Body of pancreas (tissue), 4 donors: ENCODE results near the gene CDH4. TPM values are rescaled to one million over a fixed set of nuclear protein-coding genes. Genes with fewer than 3 reads are reported as not detected.

Source experiments
- ATAC-seq: fragments of 150-250 bp; one replicate; pipeline ENCODE4 v1.9.1; 2016
- DNase-seq, 4 donors: peaks; one replicate each; pipeline ENCODE4 v3.0.0-alpha.2; 2019
- H3K27ac ChIP-seq, 4 donors: fragments of 200-600 bp; sonication (generic); 1 replicate in 3 of 4; 2 replicates in 1 of 4; pipeline versions ENCODE4 v1.5.1 to v1.6.1; 2016 to 2019; ENCODE audit warnings: mild to moderate bottlenecking in 1 of 4, mixed read lengths in 1 of 4, moderate library complexity in 1 of 4
- H3K27me3 ChIP-seq, 2 donors: fragments of 200-600 bp; sonication (generic); one replicate each; pipeline ENCODE4 v1.6.0; 2016; ENCODE audit warnings: mild to moderate bottlenecking in 1 of 2
- H3K36me3 ChIP-seq, 2 donors: fragments of 200-600 bp; sonication (generic); replicated peaks in 1 of 2; 2 replicates each; pipeline ENCODE4 v1.5.1; 2016; ENCODE audit warnings: low read depth in 2 of 2; ENCODE audit not compliant: insufficient read depth in 1 of 2
- H3K4me1 ChIP-seq: fragments of 200-600 bp; sonication (generic); one replicate; pipeline ENCODE4 v1.6.0; 2016
- H3K4me3 ChIP-seq, 2 donors: fragments of 200-600 bp; sonication (generic); 1 replicate in 1 of 2; 2 replicates in 1 of 2; pipeline ENCODE4 v1.5.1; 2016 to 2019
- H3K9me3 ChIP-seq, 3 donors: fragments of 200-600 bp; sonication (generic); 1 replicate in 2 of 3; 2 replicates in 1 of 3; pipeline ENCODE4 v1.5.1; 2016
- POLR2A ChIP-seq, 3 donors: fragments of 450-650 bp; IDR thresholded peaks; one replicate each; pipeline ENCODE4 v1.6.1; 2016; ENCODE audit warnings: antibody characterized with exemption in 3 of 3, mild to moderate bottlenecking in 2 of 3
- WGBS, 2 donors: methylation state at CpG; one replicate each; pipeline ENCODE4 v1.1.5; 2017; 5-methylcytosine and 5-hydroxymethylcytosine counted together
- intact Hi-C: fragments of 100-400 bp; cut with DNase I; formaldehyde crosslinking; loops from one replicate; pipeline ENCODE4 v1.15.1; 2023
- total RNA-seq, 2 donors: library from RNA; depleted of rRNA; stranded (reverse); fragments of >200 nt; gene quantifications; one replicate each; pipeline ENCODE4 v1.1.0, GENCODE V29; 2016
- TF ChIP-seq, protein P1 (sequence below), 7 experiments: fragments of 450-650 bp in 4 of 7; fragments of 200-600 bp in 3 of 7; sonication (generic) in 3 of 7; IDR thresholded peaks; one replicate each; pipeline ENCODE4 v1.5.1; 2016 to 2019; ENCODE audit warnings: antibody characterized with exemption in 7 of 7

CDH4 gene
- total RNA-seq, 2 donors from 2014 or later: 0.33 to 0.52 TPM

- Histone ChIP-seq H3K36me3 (no peaks in the 10 kb centered on the region), H3K27ac (no peak overlapping the region), H3K9me3 (no peaks in the 10 kb centered on the region), H3K4me3 (no peak overlapping the region), H3K4me1 (no peaks in the 10 kb centered on the region), H3K27me3 (no peaks in the 10 kb centered on the region)
- TF ChIP-seq, protein P1, sequence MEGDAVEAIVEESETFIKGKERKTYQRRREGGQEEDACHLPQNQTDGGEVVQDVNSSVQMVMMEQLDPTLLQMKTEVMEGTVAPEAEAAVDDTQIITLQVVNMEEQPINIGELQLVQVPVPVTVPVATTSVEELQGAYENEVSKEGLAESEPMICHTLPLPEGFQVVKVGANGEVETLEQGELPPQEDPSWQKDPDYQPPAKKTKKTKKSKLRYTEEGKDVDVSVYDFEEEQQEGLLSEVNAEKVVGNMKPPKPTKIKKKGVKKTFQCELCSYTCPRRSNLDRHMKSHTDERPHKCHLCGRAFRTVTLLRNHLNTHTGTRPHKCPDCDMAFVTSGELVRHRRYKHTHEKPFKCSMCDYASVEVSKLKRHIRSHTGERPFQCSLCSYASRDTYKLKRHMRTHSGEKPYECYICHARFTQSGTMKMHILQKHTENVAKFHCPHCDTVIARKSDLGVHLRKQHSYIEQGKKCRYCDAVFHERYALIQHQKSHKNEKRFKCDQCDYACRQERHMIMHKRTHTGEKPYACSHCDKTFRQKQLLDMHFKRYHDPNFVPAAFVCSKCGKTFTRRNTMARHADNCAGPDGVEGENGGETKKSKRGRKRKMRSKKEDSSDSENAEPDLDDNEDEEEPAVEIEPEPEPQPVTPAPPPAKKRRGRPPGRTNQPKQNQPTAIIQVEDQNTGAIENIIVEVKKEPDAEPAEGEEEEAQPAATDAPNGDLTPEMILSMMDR (IDR thresholded peaks at IDR 0.05): no peak
- TF ChIP-seq POLR2A (IDR thresholded peaks at IDR 0.05): no peak
- intact Hi-C loops: no loop called here
- DNase-seq (no peak), ATAC-seq (no peak)
- 72 to 74% methylated on average over 6 to 8 of the region's 8 CpGs for WGBS, 2 donors
These were observed 397.8 kb downstream of the CDH4 start for GRCh38 chr20:61649860-61650162.

- no peak for TF ChIP-seq POLR2A (IDR thresholded peaks at IDR 0.05)
- TF ChIP-seq, protein P1 (IDR thresholded peaks at IDR 0.05): no peak
- 71 to 73% methylated on average over 21 to 34 of the region's 34 CpGs for WGBS, 2 donors
- ATAC-seq: no peak
- H3K27ac ChIP-seq: no peak overlapping the region
- H3K9me3 ChIP-seq: no peaks in the 10 kb centered on the region
- no peak for DNase-seq
- no peaks in the 10 kb centered on the region for H3K4me1 ChIP-seq
- intact Hi-C loops: no loop called here
- H3K36me3 ChIP-seq: no peaks in the 10 kb centered on the region
- H3K27me3 ChIP-seq: no peaks in the 10 kb centered on the region
- H3K4me3 ChIP-seq: no peak overlapping the region
These were observed 399.1 kb downstream of the CDH4 start for GRCh38 chr20:61650912-61651733.

GRCh38 chr20:61652146-61652545 is 400.1 kb downstream of the CDH4 start:
- intact Hi-C loops: no loop called here
- DNase-seq (no peak), ATAC-seq (no peak)
- no peaks in the 10 kb centered on the region for H3K36me3 ChIP-seq
- no peak overlapping the region for H3K4me3 ChIP-seq
- no peaks in the 10 kb centered on the region for H3K9me3 ChIP-seq
- TF ChIP-seq POLR2A (IDR thresholded peaks at IDR 0.05): no peak
- TF ChIP-seq, protein P1 (IDR thresholded peaks at IDR 0.05): no peak
- H3K27ac ChIP-seq: no peak overlapping the region
- 73 to 76% methylated on average over 10 of the region's 10 CpGs for WGBS, 2 donors
- no peaks in the 10 kb centered on the region for H3K4me1 ChIP-seq
- H3K27me3 ChIP-seq: no peaks in the 10 kb centered on the region

DNA sequence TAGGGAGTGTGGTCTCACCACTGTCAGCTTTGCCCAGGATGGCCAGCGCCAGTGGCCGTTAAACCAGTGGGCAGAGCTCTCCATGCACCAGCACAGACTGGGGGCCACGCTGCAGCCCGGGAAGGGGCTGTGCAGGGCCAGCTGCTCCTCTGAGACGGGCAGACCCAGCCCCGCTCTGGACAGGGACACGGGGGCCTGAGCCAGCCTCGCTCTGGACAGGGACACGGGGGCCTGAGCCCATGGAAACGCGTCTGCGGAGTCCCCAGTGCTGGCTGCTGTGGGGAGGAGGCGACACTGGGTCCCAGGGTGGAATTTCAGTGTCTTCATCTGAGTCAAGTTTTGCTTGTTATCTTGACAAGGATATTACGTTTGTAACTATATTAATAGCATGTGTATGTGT is 402.7 kb downstream of the CDH4 start:
- WGBS, 2 donors: 64 to 79% methylated on average over 8 to 14 of the region's 14 CpGs
- ATAC-seq: no peak
- TF ChIP-seq, protein P1 (IDR thresholded peaks at IDR 0.05): no peak
- no peak for TF ChIP-seq POLR2A (IDR thresholded peaks at IDR 0.05)
- DNase-seq: no peak
- no peaks in the 10 kb centered on the region for H3K4me1 ChIP-seq
- no peaks in the 10 kb centered on the region for H3K9me3 ChIP-seq
- H3K27me3 ChIP-seq: no peaks in the 10 kb centered on the region
- no peak overlapping the region for H3K27ac ChIP-seq
- H3K36me3 ChIP-seq: no peaks in the 10 kb centered on the region
- no peak overlapping the region for H3K4me3 ChIP-seq
- intact Hi-C loops: no loop called here

DNA sequence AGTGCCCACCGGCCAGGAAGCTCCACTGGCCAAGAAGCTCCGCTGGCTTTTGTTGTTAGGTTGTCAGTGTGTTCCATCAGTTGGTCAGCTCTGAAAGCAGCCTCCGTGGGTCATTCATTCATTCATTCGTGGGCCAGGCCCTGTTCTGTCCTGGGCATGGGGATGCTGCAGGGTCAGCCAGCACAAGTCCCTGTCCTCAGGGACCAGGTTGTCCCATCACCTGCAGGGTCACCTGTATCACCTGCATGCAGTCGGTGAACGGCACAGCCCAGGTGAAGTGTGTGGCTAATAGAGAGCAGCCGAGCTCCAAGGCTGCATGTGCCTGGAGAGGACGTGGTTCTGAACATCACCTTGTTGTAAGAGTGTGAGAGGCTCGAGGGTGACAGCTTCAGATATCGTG is 403.5 kb downstream of the CDH4 start:
- Histone ChIP-seq H3K4me3 (no peak overlapping the region), H3K27me3 (no peaks in the 10 kb centered on the region), H3K27ac (no peak overlapping the region), H3K4me1 (no peaks in the 10 kb centered on the region), H3K36me3 (no peaks in the 10 kb centered on the region), H3K9me3 (no peaks in the 10 kb centered on the region)
- 41 to 46% methylated on average over 2 to 10 of the region's 10 CpGs for WGBS, 2 donors
- DNase-seq (no peak), ATAC-seq (no peak)
- no peak for TF ChIP-seq POLR2A (IDR thresholded peaks at IDR 0.05)
- TF ChIP-seq, protein P1 (IDR thresholded peaks at IDR 0.05): no peak
- intact Hi-C loops: no loop called here
